Astrocyte (in vitro differentiated cells and primary cell): ENCODE results near the gene YTHDC2. TPM values are rescaled to one million over a fixed set of nuclear protein-coding genes. Genes with fewer than 3 reads are reported as not detected.

Experiments
- DNase-seq: peaks from one replicate; pipeline ENCODE4 v3.0.0-alpha.2; 2010; ENCODE audit warnings: low read depth
- FAIRE-seq: peaks from 2 replicates; lab custom pipeline; 2011; peaks lifted over from hg19 to GRCh38; lab: Jason Lieb, UNC
- H2AFZ ChIP-seq: 2 replicates; pipeline ENCODE4 v1.6.0; 2012; ENCODE audit warnings: low read depth, low read length, inconsistent platforms
- H3K27ac ChIP-seq: 2 replicates; pipeline ENCODE4 v1.5.1; 2011; ENCODE audit warnings: low read depth, low read length, inconsistent platforms
- H3K27me3 ChIP-seq: 2 replicates; pipeline ENCODE4 v1.6.0; 2011; ENCODE audit warnings: low read length, inconsistent platforms; ENCODE audit not compliant: insufficient read depth
- H3K36me3 ChIP-seq: 2 replicates; pipeline ENCODE4 v1.5.1; 2011; ENCODE audit warnings: low read length, inconsistent platforms; ENCODE audit not compliant: insufficient read depth
- H3K4me1 ChIP-seq: 2 replicates; pipeline ENCODE4 v1.5.1; 2011; ENCODE audit warnings: low read length, inconsistent platforms; ENCODE audit not compliant: insufficient read depth
- H3K4me2 ChIP-seq: 2 replicates; pipeline ENCODE4 v1.6.0; 2012; ENCODE audit warnings: low read length, inconsistent platforms
- H3K4me3 ChIP-seq: 2 replicates; pipeline ENCODE4 v1.5.1; 2011; ENCODE audit warnings: low read depth, mild to moderate bottlenecking, low read length, inconsistent platforms; ENCODE audit not compliant: insufficient read depth
- H3K79me2 ChIP-seq: 2 replicates; pipeline ENCODE4 v1.6.0; 2012; ENCODE audit warnings: mild to moderate bottlenecking, low read length, inconsistent platforms; ENCODE audit not compliant: insufficient read depth
- H3K9ac ChIP-seq: 2 replicates; pipeline ENCODE4 v1.6.0; 2012; ENCODE audit warnings: mild to moderate bottlenecking, low read length, inconsistent platforms
- H3K9me3 ChIP-seq: 2 replicates; pipeline ENCODE4 v1.5.1; 2012; ENCODE audit warnings: low read depth, mild to moderate bottlenecking, low read length, inconsistent platforms; ENCODE audit not compliant: insufficient read depth
- H4K20me1 ChIP-seq: 2 replicates; pipeline ENCODE4 v1.6.0; 2012; ENCODE audit warnings: low read length, inconsistent platforms; ENCODE audit not compliant: insufficient read depth
- H3K27ac Mint-ChIP-seq: one replicate; pipeline ENCODE4 v1.8.0; 2021; ENCODE audit warnings: mild to moderate bottlenecking, mixed read lengths; ENCODE audit not compliant: unreplicated experiment
- H3K27me3 Mint-ChIP-seq: one replicate; pipeline ENCODE4 v1.8.0; 2021; ENCODE audit warnings: low read depth, mixed read lengths; ENCODE audit not compliant: unreplicated experiment
- H3K36me3 Mint-ChIP-seq: one replicate; pipeline ENCODE4 v1.8.0; 2021; ENCODE audit warnings: low read depth, mixed read lengths; ENCODE audit not compliant: unreplicated experiment
- H3K4me1 Mint-ChIP-seq: one replicate; pipeline ENCODE4 v1.8.0; 2021; ENCODE audit warnings: low read depth, mixed read lengths; ENCODE audit not compliant: unreplicated experiment
- H3K4me3 Mint-ChIP-seq: one replicate; pipeline ENCODE4 v1.8.0; 2021; ENCODE audit warnings: mild to moderate bottlenecking, moderate library complexity, mixed read lengths; ENCODE audit not compliant: unreplicated experiment
- H3K9me3 Mint-ChIP-seq: one replicate; pipeline ENCODE4 v1.8.0; 2021; ENCODE audit warnings: mild to moderate bottlenecking, mixed read lengths; ENCODE audit not compliant: unreplicated experiment
- EZH2 ChIP-seq: IDR thresholded peaks from 2 replicates; pipeline ENCODE4 v1.6.1; 2012; ENCODE audit warnings: mild to moderate bottlenecking, low read length, inconsistent platforms; ENCODE audit not compliant: insufficient read depth
- total RNA-seq: library from RNA; stranded (reverse); gene quantifications from 2 replicates; pipeline ENCODE4 v1.2.1, GENCODE V29; 2021
- TF ChIP-seq, protein P1 (sequence below): IDR thresholded peaks from 2 replicates; pipeline ENCODE4 v1.5.1; 2011; ENCODE audit warnings: low read depth, mild to moderate bottlenecking, inconsistent platforms, low read length, moderate library complexity; ENCODE audit not compliant: insufficient read depth

YTHDC2 gene
- total RNA-seq, 1 donor from 2014 or later = 21.2 TPM

- no peaks in the 10 kb centered on the region for H3K27me3 ChIP-seq
- H3K4me1 ChIP-seq = no peaks in the 10 kb centered on the region
- peak overlapping the region; percentile 26 for H2AFZ ChIP-seq
- Mint-ChIP-seq H3K4me1 (peaks cover 7% of the 10 kb centered on the region), H3K4me3 (no peak overlapping the region), H3K27me3 (no peaks in the 10 kb centered on the region), H3K36me3 (no peaks in the 10 kb centered on the region), H3K9me3 (peaks cover 4% of the 10 kb centered on the region), H3K27ac (no peak overlapping the region)
- no peak for TF ChIP-seq EZH2
- TF ChIP-seq, protein P1, sequence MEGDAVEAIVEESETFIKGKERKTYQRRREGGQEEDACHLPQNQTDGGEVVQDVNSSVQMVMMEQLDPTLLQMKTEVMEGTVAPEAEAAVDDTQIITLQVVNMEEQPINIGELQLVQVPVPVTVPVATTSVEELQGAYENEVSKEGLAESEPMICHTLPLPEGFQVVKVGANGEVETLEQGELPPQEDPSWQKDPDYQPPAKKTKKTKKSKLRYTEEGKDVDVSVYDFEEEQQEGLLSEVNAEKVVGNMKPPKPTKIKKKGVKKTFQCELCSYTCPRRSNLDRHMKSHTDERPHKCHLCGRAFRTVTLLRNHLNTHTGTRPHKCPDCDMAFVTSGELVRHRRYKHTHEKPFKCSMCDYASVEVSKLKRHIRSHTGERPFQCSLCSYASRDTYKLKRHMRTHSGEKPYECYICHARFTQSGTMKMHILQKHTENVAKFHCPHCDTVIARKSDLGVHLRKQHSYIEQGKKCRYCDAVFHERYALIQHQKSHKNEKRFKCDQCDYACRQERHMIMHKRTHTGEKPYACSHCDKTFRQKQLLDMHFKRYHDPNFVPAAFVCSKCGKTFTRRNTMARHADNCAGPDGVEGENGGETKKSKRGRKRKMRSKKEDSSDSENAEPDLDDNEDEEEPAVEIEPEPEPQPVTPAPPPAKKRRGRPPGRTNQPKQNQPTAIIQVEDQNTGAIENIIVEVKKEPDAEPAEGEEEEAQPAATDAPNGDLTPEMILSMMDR = peak; percentile 79
- no peak overlapping the region for H3K9ac ChIP-seq
- FAIRE-seq = peak; percentile 84
- peak; percentile 37 for DNase-seq
- H3K4me2 ChIP-seq = peak overlapping the region; percentile 49
- no peak overlapping the region for H3K4me3 ChIP-seq
- no peaks in the 10 kb centered on the region for H3K9me3 ChIP-seq
- no peak overlapping the region for H3K27ac ChIP-seq
- H3K36me3 ChIP-seq = no peaks in the 10 kb centered on the region
- no peaks in the 10 kb centered on the region for H4K20me1 ChIP-seq
- H3K79me2 ChIP-seq = no peaks in the 10 kb centered on the region
Measured at GRCh38 chr5:113606298-113607134, 93.0 kb downstream of the YTHDC2 start.

DNA sequence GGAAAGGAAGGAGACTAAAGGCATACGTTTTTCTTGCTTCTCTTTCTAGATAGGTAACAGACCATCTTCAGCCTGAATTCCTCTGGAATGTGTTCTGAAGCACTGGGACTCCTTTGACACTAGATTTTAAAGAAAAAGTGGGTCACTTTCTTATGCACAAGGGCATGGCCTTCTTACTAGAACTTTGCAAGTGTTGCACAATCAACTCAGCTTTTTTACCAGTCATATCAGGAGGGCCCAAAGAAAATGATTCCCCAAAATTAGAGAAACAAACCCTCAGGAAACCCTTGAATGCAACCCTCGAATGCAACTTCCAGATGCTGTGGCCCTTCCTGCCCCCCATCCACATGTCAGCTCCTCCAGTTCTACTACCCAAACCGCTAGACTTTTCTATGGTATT, 93.9 kb downstream of the YTHDC2 start:
- H3K36me3 Mint-ChIP-seq = no peaks in the 10 kb centered on the region
- TF ChIP-seq, protein P1 = no peak
- no peak for TF ChIP-seq EZH2
- Histone ChIP-seq H3K27ac (no peak overlapping the region), H3K4me2 (no peak overlapping the region), H2AFZ (no peak overlapping the region), H4K20me1 (no peaks in the 10 kb centered on the region), H3K79me2 (no peaks in the 10 kb centered on the region), H3K36me3 (no peaks in the 10 kb centered on the region), H3K4me1 (no peaks in the 10 kb centered on the region), H3K9me3 (no peaks in the 10 kb centered on the region), H3K4me3 (no peak overlapping the region), H3K9ac (no peak overlapping the region), H3K27me3 (peaks cover under 1% of the 10 kb centered on the region)
- peaks cover 5% of the 10 kb centered on the region for H3K4me1 Mint-ChIP-seq
- H3K27ac Mint-ChIP-seq = no peak overlapping the region
- FAIRE-seq (no peak), DNase-seq (no peak)
- no peak overlapping the region for H3K4me3 Mint-ChIP-seq
- H3K9me3 Mint-ChIP-seq = peaks cover 4% of the 10 kb centered on the region
- H3K27me3 Mint-ChIP-seq = no peaks in the 10 kb centered on the region

DNA sequence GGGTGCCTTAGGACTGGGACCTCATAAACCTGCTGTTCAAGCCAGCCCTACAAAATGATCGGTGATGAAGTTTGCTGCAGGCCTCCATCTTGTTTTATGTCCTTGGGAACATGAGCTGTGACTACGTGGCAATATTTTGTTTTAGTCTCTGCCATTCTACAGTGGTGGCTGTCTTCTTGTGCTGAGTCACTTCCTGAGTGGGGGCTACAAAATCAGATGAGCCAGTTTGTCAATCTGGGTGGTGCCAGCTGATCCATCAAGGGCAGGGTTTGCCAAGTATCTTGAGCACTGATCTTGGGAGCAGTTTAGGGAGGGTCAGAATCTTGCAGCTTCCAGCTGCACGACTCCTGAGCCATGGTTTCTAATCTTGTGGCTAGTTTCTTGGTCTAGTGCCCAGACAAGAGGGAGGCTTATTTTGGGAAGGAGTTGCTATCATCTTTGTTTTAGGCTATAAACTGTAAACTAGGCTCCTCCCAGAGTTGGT, 94.7 kb downstream of the YTHDC2 start:
- no peaks in the 10 kb centered on the region for H3K79me2 ChIP-seq
- H3K27me3 Mint-ChIP-seq = peaks cover 3% of the 10 kb centered on the region
- no peak overlapping the region for H3K4me2 ChIP-seq
- H3K27ac ChIP-seq = no peak overlapping the region
- H3K4me3 ChIP-seq = no peak overlapping the region
- H2AFZ ChIP-seq = peak overlapping the region; percentile 21
- no peak overlapping the region for H3K9ac ChIP-seq
- H4K20me1 ChIP-seq = no peaks in the 10 kb centered on the region
- H3K27me3 ChIP-seq = peaks cover 8% of the 10 kb centered on the region
- peaks cover 4% of the 10 kb centered on the region for H3K9me3 Mint-ChIP-seq
- TF ChIP-seq, protein P1 = no peak
- no peak for TF ChIP-seq EZH2
- FAIRE-seq = no peak
- no peaks in the 10 kb centered on the region for H3K36me3 Mint-ChIP-seq
- no peaks in the 10 kb centered on the region for H3K9me3 ChIP-seq
- no peak overlapping the region for H3K4me3 Mint-ChIP-seq
- DNase-seq = peak; percentile 43
- peaks cover 5% of the 10 kb centered on the region for H3K4me1 Mint-ChIP-seq
- no peaks in the 10 kb centered on the region for H3K36me3 ChIP-seq
- H3K27ac Mint-ChIP-seq = no peak overlapping the region
- H3K4me1 ChIP-seq = no peaks in the 10 kb centered on the region
